HG02798 (cell line): ENCODE data around the gene SYNJ1.
"Not testable (repeated sequence)": the region's sequence is repeated elsewhere in the genome, so short reads cannot be mapped to it uniquely, and the experiment has no call there.

ENCODE experiments used
- ATAC-seq: cut with Tn5 transposase; IDR thresholded peaks from one replicate; pipeline ENCODE4 v1.9.1; 2021; ENCODE audit warnings: mild to moderate bottlenecking; ENCODE audit not compliant: unreplicated experiment, poor library complexity

The SYNJ1 gene

DNA sequence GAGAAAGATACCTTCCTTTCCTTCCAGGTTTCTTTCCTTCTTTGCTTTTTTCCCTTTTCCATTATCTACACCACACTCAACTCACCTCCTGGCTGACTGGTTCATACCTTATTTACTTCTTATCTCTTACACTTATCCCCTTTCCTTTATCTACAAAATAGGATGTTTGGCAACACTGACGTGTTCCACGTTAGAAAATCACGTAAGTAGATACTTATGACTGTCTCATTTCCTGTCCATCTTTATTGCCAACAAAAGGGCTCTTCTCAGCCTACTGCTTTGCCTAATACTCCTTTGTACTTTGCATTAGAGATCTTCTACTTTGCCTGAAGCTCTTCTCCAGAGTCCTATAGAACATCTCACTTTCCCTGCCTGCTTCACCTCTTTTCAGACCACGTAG is 25.1 kb downstream of the SYNJ1 start:
- no peak for ATAC-seq

- no peak for ATAC-seq
Observed at GRCh38 chr21:32698971-32699693, 28.7 kb downstream of the SYNJ1 start.

- no peak for ATAC-seq
Observed at GRCh38 chr21:32698286-32698685, 29.5 kb downstream of the SYNJ1 start.

GRCh38 chr21:32695482-32695881 is 32.3 kb downstream of the SYNJ1 start:
- ATAC-seq, result not testable (repeated sequence)

DNA sequence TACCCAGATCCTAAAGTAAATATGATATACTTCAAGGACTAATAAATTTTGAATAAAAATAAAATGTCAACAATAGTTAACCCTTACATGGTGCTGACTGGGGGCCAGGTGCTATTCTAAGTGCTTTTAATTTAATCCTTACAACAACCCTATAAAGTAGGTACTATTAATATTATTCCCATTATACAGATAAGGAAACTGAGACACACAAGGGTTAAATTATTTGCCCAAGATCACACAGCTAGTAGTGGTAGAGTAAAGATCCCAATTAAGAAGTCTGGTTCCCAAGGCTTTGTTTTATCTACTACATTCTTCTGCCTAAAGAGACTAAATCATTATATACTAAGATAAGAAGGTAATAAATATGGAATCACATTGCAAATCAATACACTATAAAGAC is 34.2 kb downstream of the SYNJ1 start:
- no peak for ATAC-seq

GRCh38 chr21:32690085-32690484 is 37.7 kb downstream of the SYNJ1 start:
- no peak for ATAC-seq

GRCh38 chr21:32687643-32688345 is 40.0 kb downstream of the SYNJ1 start:
- ATAC-seq, result no peak

- ATAC-seq, result no peak
Observed at GRCh38 chr21:32682696-32683474, 44.9 kb downstream of the SYNJ1 start.

- ATAC-seq, result no peak
Observed at GRCh38 chr21:32674731-32675130, 53.1 kb downstream of the SYNJ1 start.

DNA sequence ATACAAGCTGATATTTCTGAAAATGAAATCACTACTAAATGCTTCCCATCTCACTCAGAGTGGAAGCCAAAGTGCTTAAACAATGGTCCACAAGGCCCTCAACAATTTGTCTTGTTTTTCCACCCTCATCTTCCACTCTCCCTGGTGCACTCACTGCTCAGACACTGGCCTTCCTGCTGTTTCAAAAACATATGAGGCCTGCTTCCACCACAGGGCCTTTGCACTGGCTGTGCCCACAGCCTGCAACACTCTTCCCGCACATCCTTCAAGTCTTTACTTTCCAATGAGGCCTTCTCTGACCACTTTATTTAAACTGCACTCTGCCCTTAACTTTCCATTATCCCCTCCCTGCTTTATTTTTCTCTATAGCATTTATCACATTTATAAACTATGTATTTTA is 53.8 kb downstream of the SYNJ1 start:
- ATAC-seq, result no peak

GRCh38 chr21:32666258-32666657 is 61.6 kb downstream of the SYNJ1 start:
- ATAC-seq, result no peak

DNA sequence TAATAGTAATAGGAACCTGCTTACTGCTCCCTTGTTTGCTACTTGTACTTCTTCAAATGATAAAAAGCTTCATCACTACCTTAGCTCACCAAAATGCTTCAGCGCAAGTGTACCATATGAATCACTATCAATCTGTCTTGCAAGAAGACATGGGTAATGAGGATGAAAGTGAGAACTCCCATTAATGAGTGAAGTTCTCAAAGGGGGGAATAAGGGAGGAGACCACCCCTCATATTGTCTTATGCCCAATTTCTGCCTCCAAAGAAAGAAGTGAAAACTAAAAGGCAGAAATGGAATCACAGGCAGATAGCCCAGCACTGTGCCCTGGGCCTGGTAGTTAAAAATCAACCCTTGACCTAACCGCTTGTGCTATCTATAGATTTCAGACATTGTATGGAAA is 63.7 kb downstream of the SYNJ1 start:
- ATAC-seq, result not testable (repeated sequence)

- not testable (repeated sequence) for ATAC-seq
Observed at GRCh38 chr21:32661981-32662380, 65.8 kb downstream of the SYNJ1 start.

DNA sequence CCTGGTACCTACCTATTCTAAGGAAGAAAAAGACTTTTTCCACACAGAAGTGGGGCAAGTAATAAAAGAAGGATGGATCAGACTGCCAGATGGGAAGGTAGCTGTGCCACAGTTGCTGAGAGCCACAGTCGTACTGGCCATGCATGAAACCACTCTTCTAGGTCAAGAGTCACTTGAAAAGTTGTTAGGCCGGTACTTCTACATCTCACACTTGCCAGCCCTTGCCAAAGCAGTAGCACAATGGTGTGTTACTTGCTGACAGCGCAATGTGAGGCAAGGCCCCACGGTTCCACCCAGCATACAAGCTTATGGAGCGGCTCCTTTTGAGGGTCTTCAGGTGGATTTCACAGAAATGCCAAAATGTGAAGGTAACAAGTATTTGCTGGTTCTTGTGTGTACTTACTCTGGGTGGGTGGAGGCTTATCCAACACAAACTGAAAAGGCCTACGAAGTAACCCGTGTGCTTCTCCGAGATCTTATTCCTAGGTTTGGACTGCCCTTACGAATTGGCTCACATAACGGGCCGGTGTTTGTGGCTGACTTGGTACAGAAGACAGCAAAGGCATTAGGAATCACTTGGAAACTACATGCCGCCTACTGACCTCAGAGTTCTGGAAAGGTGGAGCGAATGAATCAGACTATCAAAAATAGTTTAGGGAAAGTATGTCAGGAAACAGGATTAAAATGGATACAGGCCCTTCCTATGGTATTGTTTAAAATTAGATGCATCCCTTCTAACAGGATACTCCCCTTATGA is 66.6 kb downstream of the SYNJ1 start:
- ATAC-seq, result not testable (repeated sequence)

- ATAC-seq, result no peak
Observed at GRCh38 chr21:32658524-32658923, 69.3 kb downstream of the SYNJ1 start.

- ATAC-seq, result no peak
Observed at GRCh38 chr21:32653326-32653901, 74.4 kb downstream of the SYNJ1 start.

DNA sequence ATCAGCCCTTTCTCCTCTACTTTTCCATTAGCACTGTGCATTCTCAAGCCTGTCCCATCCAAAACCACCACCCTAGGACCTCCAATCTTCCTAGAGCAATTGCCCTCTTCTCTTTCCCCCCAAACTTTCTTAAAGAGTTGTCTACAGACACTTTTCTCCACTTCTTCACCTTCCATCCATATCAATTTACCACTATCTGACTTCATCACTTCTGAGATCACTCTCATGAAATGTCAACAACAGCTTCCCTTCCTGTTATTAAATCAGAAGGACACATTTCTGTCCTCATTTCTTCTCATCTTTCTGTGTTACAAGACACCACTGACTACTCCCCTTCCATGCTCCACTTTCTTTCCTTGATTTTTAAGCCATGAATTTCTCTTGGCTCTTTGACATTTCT is 79.6 kb downstream of the SYNJ1 start:
- no peak for ATAC-seq

GRCh38 chr21:32645261-32646182 is 82.3 kb downstream of the SYNJ1 start:
- no peak for ATAC-seq
